AG08395 (cell line): Measurements from ENCODE around the gene ACACA.

Source experiments
- DNase-seq: peaks from one replicate; pipeline ENCODE4 v3.0.0; 2012; ENCODE audit warnings: mixed read lengths, low spot score

Gene ACACA

DNA sequence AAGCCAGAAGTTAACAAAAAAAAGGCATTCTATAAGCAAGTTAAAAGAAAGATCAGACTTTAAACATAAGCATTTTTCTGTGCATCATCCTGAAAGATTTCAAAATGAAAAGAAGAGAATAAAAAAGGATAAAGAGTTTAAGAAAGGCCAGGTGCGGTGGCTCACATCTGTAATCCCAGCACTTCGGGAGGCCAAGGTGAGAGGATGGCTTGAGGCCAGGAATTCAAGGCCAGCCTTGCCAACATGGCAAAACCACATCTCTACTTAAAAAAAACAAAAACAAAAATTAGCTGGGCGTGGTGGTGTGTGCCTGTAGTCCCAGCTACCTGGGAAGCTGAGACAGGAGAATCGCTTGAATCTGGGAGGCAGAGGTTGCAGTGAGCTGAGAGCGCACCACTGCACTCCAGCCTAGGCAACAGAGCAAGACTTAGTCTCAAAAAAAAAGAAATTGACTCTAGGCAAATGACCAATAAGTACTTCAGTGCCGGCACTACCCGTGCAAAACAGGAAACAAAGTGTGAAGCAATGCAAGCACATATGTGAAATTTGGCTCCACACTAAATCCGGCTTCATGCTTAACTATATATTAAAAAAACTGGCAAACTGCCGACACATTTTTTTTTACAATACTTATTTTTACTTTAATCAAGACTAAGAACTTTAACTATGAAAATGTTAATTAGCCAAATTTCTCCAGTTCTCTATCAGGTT, 114.1 kb downstream of the ACACA start:
- no peak for DNase-seq

DNA sequence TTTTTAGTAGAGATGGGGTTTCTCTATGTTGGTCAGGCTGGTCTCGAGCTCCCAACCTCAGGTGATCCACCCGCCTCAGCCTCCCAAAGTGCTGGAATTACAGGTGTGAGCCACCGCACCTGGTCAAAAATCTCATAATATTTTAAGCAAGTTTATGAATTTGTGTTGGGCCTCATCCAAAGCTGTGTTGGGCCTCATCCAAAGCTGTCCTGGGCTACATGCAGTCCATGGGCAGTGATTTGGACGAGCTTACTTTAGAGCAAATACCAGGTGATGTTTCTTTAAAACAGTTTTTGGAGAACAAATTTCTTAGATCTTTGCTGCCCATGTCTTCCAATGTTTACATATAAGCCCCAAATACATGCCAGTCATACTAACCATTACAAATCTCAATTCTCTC, 115.3 kb downstream of the ACACA start:
- no peak for DNase-seq

GRCh38 chr17:37286430-37286829, 120.2 kb downstream of the ACACA start:
- DNase-seq: no peak

DNA sequence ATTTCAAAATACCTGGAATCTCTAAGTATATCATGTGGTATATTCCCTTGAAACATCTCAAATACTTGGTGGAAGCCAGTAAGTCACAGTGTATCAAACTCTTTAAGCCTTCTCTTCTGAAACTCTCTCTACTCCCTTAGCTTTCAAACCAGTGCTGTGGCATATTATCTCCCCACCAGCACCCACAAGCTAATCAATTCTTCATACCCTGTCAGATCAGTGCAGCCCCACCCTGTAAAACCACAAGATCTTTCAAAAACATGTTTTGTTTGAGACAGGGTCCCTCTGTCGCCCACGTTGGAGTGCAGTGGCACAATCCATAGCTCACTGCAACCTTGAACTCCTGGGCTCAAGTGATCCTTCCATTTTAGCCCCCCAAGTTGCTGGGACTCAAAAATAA, 122.4 kb downstream of the ACACA start:
- no peak for DNase-seq

GRCh38 chr17:37283414-37283961, 123.1 kb downstream of the ACACA start:
- DNase-seq: no peak

DNA sequence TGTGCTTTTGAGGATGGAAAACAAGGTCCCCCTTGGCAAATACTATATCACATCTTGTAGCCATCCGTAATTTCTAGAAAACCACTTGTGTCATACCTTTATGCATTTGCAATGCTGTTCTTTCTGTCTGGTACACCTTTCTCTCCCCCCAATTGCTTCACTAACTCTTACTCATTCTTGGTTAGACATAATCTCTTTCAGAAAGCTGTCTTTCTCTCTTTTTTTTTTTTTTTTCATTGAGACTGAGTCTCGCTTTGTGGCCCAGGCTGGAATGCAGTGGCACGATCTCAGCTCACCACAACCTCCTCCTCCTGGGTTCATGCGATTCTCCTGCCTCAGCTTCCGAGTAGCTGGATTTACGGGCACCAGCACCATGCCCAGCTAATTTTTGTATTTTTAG, 125.8 kb downstream of the ACACA start:
- DNase-seq: no peak

- DNase-seq: no peak
Measured at GRCh38 chr17:37278247-37278894, 128.3 kb downstream of the ACACA start.

- DNase-seq: no peak
Measured at GRCh38 chr17:37276475-37276874, 130.2 kb downstream of the ACACA start.

DNA sequence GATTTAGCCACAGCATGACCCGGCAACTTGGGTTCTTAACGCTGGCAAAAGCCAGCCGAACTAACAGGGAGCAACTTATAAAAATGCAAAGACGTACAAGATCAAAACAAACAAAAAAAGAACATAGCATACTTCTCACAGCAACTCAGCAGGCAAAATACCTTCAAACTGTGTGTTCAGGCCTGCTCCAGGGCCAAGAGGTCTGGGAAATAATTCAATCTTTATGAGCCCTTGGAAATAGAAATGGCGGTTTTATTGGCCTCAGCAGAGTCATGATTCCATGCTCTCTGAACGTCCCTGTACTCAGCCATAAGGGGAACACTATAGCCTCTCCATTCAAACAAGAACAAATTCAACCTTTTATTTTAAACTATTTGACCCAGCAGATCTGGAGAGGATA, 132.2 kb downstream of the ACACA start:
- no peak for DNase-seq

DNA sequence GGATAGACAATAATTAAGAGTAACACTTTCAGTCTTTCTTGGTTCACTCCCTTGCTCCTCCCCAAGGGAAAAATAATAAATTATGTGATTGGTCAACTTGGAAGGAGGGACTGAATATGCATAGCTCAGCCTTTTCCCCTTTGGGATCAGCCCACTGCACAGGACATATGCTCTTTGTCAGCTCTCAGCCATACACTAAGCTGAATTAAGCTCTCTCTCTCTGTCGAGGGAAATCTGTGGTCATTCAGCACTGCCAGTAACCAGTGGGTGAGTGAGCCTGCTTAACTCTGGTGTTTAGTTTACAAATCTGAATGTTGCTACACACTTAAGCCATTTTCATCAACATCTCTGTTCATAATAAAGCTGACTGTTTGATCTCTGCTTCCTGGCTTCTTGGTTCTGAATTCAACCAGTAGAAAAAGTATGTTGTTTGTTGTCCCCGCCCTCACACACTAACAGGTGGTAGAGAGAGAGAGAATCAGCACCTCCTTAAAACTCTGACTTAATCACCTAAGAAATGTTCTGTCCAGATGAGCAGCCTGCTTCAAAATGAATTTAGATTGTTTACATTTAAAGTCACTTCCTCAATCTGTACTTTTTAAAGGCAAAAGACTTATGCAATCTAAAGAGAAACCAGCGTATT, 133.1 kb downstream of the ACACA start:
- DNase-seq: peak; percentile 9

GRCh38 chr17:37265446-37266173, 141.0 kb downstream of the ACACA start:
- DNase-seq: no peak

GRCh38 chr17:37261286-37261685, 145.3 kb downstream of the ACACA start:
- peak; percentile 21 for DNase-seq

DNA sequence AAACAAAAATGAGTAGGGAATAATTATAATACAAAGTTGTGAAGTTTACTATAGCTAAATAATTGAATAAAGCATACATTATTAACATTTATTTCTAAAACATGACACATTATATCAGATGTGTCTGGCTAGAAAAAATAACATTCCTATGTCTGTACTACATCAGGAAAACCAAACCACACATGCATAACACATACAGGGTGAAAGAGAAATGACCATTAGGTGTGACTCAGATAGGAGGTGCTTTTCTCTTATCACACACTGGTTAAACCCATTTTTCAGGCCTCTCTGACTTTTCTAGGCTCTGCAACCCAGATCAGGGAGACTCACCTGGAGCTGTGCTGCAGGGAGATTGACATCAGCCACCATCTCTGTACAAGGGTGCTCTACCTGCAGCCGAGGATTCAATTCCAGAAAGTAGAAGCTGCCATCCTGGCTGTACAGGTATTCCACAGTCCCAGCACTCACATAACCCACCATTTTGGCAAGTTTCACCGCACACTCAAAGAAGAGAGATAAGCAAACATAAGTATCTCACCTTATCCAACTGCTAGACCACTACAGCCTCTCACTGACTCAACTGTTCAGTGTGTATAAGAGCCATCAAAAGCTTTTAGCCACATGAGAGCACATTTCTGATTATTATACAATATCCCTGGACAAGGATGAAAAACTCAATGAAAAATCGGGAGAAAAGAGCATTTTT, 147.5 kb downstream of the ACACA start:
- peak; percentile 48 for DNase-seq

DNA sequence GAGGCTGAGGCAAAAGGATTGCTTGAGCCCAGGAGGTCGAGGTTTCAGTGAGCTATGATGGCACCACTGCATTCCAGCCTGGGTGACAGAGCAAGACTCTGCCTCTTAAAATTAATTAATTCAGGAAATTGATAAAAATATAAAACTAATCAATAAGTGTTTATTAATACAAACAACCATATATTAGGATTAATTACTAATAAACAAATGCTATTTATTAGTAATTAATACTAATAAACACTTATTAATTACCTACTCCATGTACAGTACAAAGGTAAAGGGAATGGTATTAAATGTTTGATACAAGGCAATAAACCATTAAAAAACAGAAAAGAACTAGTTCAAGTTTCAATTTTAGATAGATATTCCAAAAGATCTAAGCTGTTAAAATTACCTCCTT, 150.0 kb downstream of the ACACA start:
- no peak for DNase-seq

DNA sequence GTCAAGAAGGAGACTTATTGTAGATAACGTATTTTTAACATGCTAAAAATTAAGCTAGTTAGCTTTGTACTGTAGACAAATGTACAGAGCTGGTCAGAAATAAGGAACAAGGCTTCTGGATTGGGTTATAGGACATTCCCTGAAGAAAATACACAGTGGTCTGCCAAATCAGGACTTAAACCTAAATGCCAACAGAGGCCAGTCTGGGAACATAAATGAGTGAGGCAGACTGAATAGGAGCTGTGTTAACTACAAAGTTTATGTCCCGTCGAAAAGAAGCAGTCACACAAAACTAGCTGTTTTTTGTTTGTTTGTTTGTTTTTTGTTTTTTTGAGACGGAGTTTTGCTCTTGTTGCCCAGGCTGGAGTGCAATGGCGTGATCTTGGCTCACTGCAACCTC, 151.2 kb downstream of the ACACA start:
- DNase-seq: no peak

DNA sequence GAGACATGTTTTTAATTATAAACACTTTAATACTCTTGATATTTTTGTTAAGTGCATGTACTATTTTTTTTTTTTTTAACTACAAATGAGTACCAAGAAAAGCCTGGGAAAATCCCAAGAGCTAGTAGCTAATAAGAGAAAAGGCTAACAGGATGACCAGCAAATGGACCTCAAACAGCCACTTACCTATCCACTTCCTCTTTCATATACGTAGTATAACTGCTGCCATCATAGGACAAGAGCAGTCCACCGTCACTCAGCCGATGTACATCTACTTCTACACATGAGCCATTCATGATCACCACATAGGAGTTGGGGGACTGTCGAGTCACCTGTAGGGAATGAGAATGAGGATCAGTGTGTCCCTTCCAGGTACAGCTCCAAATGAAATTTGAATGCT, 158.8 kb downstream of the ACACA start:
- DNase-seq: no peak

DNA sequence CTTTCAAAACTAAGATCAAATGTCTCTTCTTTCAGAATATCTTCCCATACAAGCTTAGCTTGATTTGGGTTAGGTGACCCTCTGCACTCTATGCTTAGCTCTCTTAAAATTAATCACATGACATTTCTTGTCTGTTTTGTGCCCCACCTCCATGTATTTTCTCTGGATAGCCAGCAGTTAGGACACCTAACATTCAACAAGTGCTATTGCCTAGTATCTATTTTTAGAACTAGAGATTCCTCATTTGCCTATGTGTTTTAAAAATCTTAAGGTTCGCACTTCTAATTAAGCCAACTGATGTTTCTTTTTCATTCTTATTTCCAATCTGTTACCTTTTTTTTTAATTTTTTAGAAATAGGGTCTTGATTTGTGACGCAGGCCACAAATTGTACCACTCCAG, 160.6 kb downstream of the ACACA start:
- DNase-seq: no peak

- DNase-seq: no peak
Measured at GRCh38 chr17:37240381-37240780, 166.3 kb downstream of the ACACA start.

DNA sequence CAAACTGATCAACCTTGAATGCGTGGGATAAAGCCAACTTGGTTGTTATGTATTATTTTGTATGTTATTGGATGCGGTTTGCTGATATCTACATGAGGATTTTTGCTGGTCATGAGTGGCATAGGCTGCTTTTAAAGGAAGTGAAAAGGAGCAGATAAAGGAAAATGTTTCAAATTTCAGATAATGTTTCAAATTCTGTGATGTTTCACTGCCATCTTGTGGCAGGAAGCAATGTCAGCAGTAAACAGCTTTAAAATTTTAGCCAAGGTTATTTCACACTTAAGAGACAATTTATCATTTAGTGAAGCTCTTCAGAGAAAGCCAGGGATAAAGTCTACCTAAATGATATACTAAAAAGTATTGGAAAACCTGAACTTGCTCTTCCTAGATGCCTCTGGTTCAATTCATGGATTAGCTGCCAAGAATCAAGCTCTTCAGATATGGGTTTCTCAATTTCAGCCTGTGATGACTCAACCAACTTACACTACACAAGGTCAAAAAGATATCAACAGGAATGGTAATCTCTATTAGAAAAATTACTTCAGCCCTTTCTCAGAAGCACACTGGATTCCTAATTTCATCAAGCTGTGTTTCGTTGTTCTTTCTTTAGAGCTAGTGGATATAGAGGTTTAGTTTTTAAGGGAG, 166.8 kb downstream of the ACACA start:
- DNase-seq: peak; percentile 46

DNA sequence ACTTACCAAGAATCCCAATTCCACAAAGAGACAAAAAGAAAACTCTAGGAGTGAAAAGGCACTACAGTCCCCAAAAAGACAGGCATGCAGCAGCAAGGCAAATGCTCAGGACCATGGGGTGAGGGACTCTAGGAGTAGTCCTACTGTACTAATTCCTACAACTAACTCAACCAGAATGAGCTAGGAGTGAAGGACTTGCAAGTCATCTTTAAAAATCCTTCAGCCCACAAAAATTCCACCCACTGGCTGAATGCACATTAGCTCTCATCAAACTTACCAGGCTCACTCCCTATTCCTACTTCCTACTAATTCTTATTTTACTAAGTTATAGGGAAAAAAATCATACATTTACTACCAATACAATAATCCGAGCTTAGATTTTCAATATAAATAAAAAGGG, 172.5 kb downstream of the ACACA start:
- no peak for DNase-seq

- DNase-seq: no peak
Measured at GRCh38 chr17:37233036-37233435, 173.6 kb downstream of the ACACA start.
